NOMO-1 (cell line): ENCODE measurements around the gene CFAP141.
A peak's percentile ranks its signal among the peaks of the same experiment; 100 is the strongest.

Experiments used
- DNase-seq, 2 experiments: peaks; one replicate each; lab custom pipeline; 2025; ENCODE audit not compliant: unreplicated experiment in 2 of 2; lab: John Stamatoyannopoulos, UW

CFAP141 gene

DNA sequence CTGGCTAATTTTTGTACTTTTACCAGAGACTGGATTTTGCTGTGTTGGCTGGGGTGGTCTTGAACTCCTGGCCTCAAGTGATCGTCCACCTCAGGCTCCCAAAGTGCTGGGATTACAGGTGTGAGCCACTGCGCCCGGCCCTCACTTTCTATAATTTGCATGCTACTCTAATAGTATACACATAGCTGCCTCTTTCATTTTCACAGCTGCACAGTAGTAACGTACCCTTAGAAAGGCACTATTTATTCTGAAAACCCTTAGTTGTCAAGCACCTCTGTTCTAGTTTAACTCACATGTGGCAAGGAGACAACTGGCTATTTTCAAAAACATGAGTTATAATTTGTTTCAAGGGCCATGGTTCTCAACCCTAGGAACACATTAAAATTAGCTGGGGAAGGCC lies 31.5 kb downstream of the CFAP141 start:
- DNase-seq = no peak

DNA sequence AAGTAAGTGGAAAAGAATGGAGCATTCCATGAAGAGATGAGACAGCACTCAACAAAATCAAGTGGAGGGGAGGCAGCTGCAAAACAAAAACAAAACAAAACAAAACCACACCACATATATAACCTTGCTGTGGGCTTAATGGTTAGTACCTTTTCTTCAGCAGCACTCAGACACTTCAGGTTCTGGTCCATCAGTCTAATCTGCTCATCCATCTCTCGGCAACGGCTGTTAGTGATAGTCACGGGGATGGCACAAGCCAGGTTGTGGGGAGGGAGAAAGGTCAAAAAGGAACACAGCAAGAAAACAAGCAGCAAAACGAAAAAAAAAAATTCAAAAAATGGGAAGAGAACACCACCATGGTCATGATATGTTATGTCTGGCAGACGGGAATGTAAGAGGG lies 34.3 kb downstream of the CFAP141 start:
- no peak for DNase-seq

DNA sequence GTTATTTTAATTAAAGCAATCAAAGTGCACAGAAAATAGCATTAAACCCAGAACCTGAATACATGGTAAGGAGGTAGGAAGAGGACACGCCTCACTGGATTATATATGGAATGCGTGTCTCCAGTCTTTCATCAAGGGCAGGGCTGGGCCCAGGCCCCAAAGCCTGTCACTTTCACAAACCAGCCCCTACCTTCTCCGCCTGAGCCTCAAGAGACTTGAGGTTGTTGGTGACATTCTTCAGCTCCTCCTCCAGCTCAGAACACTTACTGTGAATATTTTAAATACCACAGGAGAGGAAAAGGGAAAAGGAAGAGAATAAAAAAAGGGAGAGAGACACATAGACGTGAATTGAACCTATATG lies 34.9 kb downstream of the CFAP141 start:
- no peak for DNase-seq

DNA sequence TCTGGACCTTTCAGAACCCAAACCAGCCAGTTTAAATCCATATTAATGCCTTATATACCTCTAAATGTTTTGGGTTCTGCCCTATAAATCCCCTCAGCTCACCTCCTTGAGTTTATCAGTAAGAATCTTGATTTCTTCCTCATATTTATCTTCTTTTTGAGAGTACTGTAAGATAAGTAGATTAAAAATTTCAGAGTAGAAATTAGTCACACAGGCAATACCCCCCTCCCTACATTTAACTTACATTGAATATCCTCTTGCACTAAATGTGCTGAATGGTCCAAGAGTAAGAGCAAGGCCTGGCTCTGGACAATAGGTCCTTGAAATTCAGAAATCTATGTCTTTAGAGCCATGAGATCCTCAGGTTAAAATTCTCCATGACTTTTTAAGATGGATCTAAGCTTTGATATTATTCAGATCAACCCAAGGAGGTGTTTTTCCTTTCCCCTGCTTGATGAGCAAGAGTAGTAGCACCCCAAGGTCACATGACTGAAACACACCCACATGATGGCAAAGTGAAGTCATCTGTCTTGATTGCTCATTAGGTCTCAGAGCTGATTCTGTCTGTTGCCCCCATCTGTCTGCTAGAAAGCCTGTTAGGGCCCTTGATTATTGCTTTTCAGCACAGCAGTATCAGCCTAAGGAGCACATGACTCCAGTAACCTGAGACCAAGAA lies 35.4 kb downstream of the CFAP141 start:
- DNase-seq = no peak

DNA sequence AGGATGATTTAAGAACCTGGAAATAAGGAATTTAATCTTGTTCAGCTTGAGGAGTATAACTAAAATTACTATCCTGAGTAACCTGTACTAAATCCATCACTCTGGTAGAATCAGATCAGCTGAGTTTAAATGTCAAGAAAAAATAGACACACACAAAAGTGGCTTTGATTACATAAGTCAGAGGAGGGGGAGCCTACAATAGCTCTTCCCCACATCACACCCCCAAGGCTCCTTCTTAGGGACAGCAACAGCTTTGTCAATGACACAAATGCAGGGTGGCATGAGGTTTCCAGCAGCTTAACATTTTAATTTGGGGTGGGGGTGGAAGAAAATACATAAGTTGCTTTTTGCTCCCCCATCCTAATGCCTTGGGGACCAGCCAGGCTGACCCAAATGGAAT lies 38.7 kb downstream of the CFAP141 start:
- DNase-seq = no peak

DNA sequence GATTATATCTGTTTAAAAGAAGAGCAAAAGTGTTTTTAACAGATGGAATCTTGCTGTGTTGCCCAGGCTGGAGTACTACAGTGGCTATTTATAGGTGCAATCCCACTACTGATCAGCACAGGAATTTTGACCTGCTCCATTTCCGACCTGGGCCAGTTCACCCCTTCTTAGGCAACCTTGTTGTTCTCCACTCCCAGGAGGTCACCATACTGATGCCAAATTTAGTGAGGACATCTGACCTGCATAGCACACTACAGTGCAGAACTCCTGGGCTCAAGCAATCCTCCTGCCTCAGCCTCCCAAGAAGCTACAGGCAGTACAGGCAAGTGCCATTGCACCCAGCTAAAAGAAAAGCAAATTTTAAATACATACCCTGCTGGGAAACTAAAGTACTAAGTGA lies 39.9 kb downstream of the CFAP141 start:
- no peak for DNase-seq

DNA sequence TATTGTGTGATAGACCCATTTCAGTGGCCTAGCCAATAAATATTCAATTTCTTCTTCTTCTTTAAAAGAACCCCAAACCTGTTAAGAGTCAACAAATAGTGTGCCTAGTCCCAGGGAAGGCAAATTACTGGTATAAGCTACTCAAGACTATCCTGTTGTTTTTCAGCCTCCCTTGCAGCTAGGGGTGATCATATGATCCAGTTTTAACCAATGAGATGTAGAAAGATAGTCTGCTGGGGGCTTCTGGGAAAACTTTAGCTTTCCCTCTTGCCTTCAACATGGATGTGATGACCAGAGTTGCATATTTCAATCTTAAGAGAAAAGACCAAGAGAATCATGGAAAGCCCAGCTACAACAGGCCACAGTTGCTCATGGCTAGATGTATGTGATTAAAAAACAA lies 46.6 kb downstream of the CFAP141 start:
- no peak for DNase-seq

DNA sequence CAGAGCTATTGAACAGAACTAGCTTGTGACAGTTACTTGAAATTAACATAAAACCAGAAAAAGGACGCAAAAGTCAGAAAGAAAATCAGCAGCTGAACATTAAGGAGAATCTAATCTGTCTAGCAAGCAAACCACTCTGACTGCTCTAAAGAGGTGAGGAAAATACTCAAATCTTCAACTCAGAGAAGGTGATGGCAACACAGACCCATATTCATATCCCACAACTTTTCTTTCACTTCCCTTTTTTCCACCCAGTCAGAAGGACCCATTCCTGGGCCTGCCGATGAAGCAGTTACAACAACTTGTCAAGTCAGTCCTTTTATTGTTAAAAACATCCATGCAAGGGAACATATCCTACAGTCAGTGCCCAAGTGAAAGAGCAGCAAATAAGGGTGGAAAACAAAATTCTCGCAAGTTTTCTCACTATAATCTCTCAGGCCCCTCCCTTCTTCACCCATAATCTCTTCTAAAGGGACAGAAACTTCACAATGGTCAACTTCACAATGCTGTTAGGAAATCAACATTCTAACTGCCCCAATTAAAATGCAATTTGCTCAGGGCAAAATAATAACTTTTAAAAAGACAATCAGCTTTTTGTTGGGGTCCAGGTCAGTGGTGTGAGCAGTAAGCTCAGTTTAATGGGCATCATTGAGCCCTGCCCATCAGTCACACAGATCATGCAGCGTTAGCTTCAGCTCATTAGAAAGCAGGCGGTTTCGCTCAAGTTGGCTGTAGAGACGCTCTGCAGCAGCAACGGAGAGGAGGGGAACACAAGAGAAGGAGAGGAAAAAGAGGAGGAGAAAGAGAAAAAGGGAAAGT lies 47.6 kb downstream of the CFAP141 start:
- DNase-seq = peak; percentile 40 to 83

DNA sequence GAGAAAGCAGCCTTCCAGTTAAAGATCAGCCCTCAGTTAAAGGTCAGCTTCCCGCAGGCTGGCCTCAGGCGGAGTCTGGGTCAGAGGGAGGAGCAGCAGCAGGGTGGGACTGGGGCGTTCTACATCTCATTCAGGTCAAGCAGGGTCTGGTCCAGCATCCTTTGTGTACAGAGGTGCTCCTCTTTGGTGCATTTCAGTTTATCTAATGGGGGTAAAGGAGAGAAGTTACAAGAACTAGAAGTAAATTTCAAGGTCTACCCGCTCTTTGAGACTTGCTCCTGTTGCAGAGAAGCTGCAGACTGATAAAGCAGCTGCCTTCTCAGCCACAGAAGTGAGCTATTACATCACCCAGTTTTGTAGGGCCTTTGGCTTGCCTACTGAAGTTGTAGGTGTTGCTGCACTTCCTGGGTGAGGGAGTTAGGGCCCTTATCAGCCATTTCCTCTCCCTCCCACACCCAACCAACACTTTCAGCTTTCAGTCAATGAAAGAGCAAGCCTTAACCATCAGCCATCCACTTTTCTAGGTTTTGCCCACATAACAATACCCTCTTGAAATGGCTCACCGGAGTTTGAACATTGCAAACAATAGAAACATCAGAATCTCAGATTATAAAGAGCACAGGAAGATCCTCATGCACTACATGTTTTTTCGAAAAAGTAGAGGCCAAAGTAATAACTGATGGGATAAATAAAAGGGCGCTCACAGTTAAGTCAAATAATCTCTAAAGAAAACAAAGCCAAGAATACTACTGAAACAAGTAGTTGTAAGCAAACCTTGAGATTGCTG lies 48.4 kb downstream of the CFAP141 start:
- DNase-seq = no peak

DNA sequence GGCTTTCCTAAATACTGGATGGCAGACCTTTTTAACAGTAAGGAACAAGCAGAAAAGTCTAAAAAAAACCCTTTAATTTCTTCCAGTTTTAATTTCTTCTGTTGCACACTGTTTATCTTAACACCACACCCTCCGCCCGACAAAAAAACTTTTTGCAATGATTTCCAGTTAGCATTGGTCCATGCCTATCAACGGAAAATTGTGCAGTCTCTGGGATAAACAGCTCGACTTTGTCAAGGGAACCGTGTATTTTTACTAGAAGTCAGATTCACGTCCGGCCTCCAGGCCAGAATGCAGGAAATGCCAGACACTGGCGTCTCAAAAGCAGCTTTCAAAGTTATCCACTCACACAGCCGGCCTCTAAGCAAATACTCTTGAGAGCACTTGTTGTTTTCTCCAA lies 50.9 kb downstream of the CFAP141 start:
- DNase-seq = no peak

DNA sequence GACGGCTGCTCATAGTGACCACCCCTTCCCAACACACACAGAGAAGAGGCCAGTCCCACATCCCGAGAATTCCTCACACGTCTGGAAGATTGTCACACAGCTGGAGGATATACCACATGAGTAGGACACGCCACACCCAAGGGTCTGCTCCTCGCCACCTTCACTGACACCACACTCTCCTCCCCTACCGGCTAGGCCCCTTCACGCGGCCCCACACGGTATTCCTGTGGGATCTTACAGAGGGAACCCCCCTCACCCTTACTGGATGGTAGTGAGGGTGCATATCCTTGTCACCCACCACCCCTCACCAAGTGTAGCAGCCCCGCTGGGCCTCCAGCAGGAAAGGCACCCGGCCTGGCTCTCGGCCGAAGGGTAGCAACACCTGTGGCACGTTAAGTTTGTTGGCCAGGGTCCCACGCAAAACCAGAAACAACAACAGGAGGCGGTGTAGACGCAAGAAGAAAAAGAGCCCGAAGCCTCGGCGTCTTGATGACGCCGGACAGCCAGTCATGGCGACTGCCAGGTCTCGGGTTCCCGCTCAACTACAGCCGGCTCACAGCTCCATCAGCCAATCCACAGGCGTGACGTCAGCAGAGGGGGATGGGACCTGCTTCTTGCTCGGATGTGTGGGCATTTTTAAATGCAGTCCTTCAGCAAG lies 51.5 kb downstream of the CFAP141 start, which contains the start of gene NUP210L:
NUP210L (minus strand) TSS at position 540 of the 658 bp plus-strand sequence.
- DNase-seq = no peak

DNA sequence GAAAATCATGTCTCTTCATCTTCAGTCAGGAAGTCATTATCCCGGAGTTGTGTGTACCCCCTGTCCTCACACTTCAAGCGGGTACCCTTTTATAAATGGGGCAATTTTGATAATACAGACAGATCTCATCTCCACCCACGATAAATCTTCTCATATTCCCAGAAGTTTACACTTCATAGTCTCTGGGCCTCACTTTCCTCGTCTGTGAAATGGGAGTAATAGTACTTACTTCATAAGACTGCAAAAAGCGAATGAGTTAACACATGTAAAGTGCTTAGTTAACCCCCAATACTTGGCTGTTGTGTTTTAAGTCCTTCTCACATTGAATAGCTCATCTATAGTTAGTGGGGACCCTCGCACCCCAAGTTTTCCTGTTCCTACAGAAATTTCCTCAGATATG lies 52.1 kb downstream of the CFAP141 start:
- DNase-seq = no peak

DNA sequence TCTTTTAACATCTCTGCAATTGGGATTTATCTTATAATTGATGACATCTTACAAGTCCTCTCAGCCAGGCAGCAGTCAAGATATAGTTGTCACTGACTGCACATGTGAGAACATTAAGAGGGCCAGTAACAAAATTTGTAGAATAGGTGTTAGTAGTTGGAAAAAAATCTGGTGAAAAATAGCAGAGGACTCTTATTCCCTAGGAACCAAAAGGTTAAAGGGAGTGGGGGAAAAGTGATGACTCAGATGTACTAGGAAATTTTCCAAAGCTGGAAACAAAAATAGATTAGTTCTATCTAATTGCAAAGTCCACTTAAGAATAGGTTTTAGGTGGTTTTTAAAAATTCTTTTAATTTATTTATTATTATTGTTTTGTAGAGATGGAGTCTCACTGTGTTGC lies 54.8 kb downstream of the CFAP141 start:
- no peak for DNase-seq
